Esophagus muscularis mucosa (tissue), 4 donors: ENCODE data around the gene CXCL5. TPM values are rescaled to one million over a fixed set of nuclear protein-coding genes. Genes with fewer than 3 reads are reported as not detected.

Source experiments
- DNase-seq: peaks from one replicate; pipeline ENCODE4 v3.0.0-alpha.2; 2017; ENCODE audit errors: extremely low spot score
- H3K27ac ChIP-seq, 4 donors: fragments of 200-600 bp; sonication (generic); replicated peaks in 1 of 4; 1 replicate in 3 of 4; 2 replicates in 1 of 4; pipeline ENCODE4 v1.5.1; 2016 to 2019; ENCODE audit warnings: mild to moderate bottlenecking in 1 of 4
- H3K27me3 ChIP-seq, 4 donors: fragments of 200-600 bp; sonication (generic); one replicate each; pipeline versions ENCODE4 v1.5.1 to v1.6.0; 2016 to 2019
- H3K36me3 ChIP-seq, 4 donors: fragments of 200-600 bp; sonication (generic); one replicate each; pipeline ENCODE4 v1.5.1; 2016 to 2019
- H3K4me1 ChIP-seq, 4 donors: fragments of 200-600 bp; sonication (generic); one replicate each; pipeline ENCODE4 v1.5.1; 2016 to 2019
- H3K4me3 ChIP-seq, 4 donors: fragments of 200-600 bp; sonication (generic); 1 replicate in 2 of 4; 2 replicates in 2 of 4; pipeline ENCODE4 v1.5.1; 2016 to 2019; ENCODE audit warnings: mild to moderate bottlenecking in 4 of 4, moderate library complexity in 1 of 4
- H3K9me3 ChIP-seq, 4 donors: fragments of 200-600 bp; sonication (generic); 1 replicate in 3 of 4; 2 replicates in 1 of 4; pipeline ENCODE4 v1.5.1; 2016 to 2019
- CTCF ChIP-seq, 3 experiments: fragments of 200-600 bp in 2 of 3; fragments of 450-650 bp in 1 of 3; sonication (generic) in 2 of 3; IDR thresholded peaks; one replicate each; pipeline ENCODE4 v1.5.1; 2017 to 2019; ENCODE audit warnings: antibody characterized with exemption in 3 of 3, mild to moderate bottlenecking in 2 of 3, moderate library complexity in 1 of 3
- EP300 ChIP-seq: sonication (generic); formaldehyde crosslinking; IDR thresholded peaks from one replicate; pipeline ENCODE4 v1.6.1; 2017; ENCODE audit warnings: antibody characterized with exemption
- POLR2A ChIP-seq: fragments of 450-650 bp; IDR thresholded peaks from one replicate; pipeline ENCODE4 v1.6.1; 2017; ENCODE audit warnings: antibody characterized with exemption, moderate library complexity, mild to moderate bottlenecking, low read depth
- POLR2AphosphoS5 ChIP-seq, 2 donors: sonication (generic); formaldehyde crosslinking; IDR thresholded peaks; one replicate each; pipeline ENCODE4 v1.6.1; 2017; ENCODE audit warnings: antibody characterized with exemption in 2 of 2
- WGBS: methylation state at CpG from one replicate; pipeline ENCODE4 v1.1.5; 2018; 5-methylcytosine and 5-hydroxymethylcytosine counted together
- intact Hi-C: fragments of 100-400 bp; cut with DNase I; formaldehyde crosslinking; loops from one replicate; pipeline ENCODE4 v1.15.1; 2023
- total RNA-seq, 4 donors: library from RNA; depleted of rRNA; stranded (reverse); fragments of >200 nt; gene quantifications; one replicate each; pipeline versions ENCODE4 v1.1.0 to v1.2.1, GENCODE V29; 2016

Gene CXCL5
- total RNA-seq: under 1 TPM in 1 of 4 donors, not detected in 3; 0.17 TPM

- Histone ChIP-seq H3K27ac (no peak within 1 kb of the TSS), H3K27me3 (peaks cover 0 to 25% (median 0%) of the 10 kb centered on the region in 4 donors), H3K9me3 (no peaks in the 10 kb centered on the region), H3K36me3 (no peaks in the 10 kb centered on the region), H3K4me3 (peak within 1 kb of the TSS; percentile 26 to 46 (median 32)), H3K4me1 (peaks cover 0 to 10% (median 8%) of the 10 kb centered on the region in 4 donors)
- no peak for TF ChIP-seq CTCF (IDR thresholded peaks at IDR 0.05)
- no peak for TF ChIP-seq EP300
- no peak for TF ChIP-seq POLR2AphosphoS5 (IDR thresholded peaks at IDR 0.05)
- no peak for TF ChIP-seq POLR2A
- intact Hi-C loops: no loop called here
- no peak for DNase-seq
- WGBS: 14% methylated on average over 31 of the region's 46 CpGs
Measured at GRCh38 chr4:73998040-73999011, at the start of gene CXCL5. TSS of gene CXCL5 (minus strand) at chr4:73998677. CDS start at chr4:73998581, 96 bp downstream.

GRCh38 chr4:74047152-74047551 lies 48.7 kb upstream of the CXCL5 start:
- Histone ChIP-seq H3K36me3 (no peaks in the 10 kb centered on the region), H3K4me1 (no peaks in the 10 kb centered on the region), H3K27me3 (no peaks in the 10 kb centered on the region), H3K9me3 (peaks cover 0 to 6% (median 2%) of the 10 kb centered on the region in 4 donors), H3K4me3 (no peak overlapping the region), H3K27ac (no peak overlapping the region)
- 82% methylated on average over 1 of the region's 1 CpG for WGBS
- intact Hi-C loops: no loop called here
- TF ChIP-seq CTCF (IDR thresholded peaks at IDR 0.05): no peak
- no peak for TF ChIP-seq POLR2A
- no peak for TF ChIP-seq POLR2AphosphoS5 (IDR thresholded peaks at IDR 0.05)
- TF ChIP-seq EP300: no peak
- no peak for DNase-seq

GRCh38 chr4:74045772-74046171 lies 47.3 kb upstream of the CXCL5 start:
- H3K4me3 ChIP-seq: no peak overlapping the region
- no peak for TF ChIP-seq POLR2AphosphoS5 (IDR thresholded peaks at IDR 0.05)
- TF ChIP-seq CTCF (IDR thresholded peaks at IDR 0.05): no peak
- TF ChIP-seq EP300: no peak
- no peak for TF ChIP-seq POLR2A
- peaks cover 0 to 6% (median 2%) of the 10 kb centered on the region in 4 donors for H3K9me3 ChIP-seq
- intact Hi-C loops: no loop called here
- no peak overlapping the region for H3K27ac ChIP-seq
- no peaks in the 10 kb centered on the region for H3K27me3 ChIP-seq
- no peak for DNase-seq
- H3K4me1 ChIP-seq: no peaks in the 10 kb centered on the region
- H3K36me3 ChIP-seq: no peaks in the 10 kb centered on the region
- 94% methylated on average over 2 of the region's 2 CpGs for WGBS

- Histone ChIP-seq H3K9me3 (peaks cover 0 to 6% (median 2%) of the 10 kb centered on the region in 4 donors), H3K4me1 (no peaks in the 10 kb centered on the region), H3K4me3 (no peak overlapping the region), H3K27ac (no peak overlapping the region), H3K27me3 (no peaks in the 10 kb centered on the region), H3K36me3 (no peaks in the 10 kb centered on the region)
- no peak for DNase-seq
- 82% methylated on average over 3 of the region's 3 CpGs for WGBS
- no peak for TF ChIP-seq POLR2AphosphoS5 (IDR thresholded peaks at IDR 0.05)
- no peak for TF ChIP-seq EP300
- intact Hi-C loops: no loop called here
Measured at GRCh38 chr4:74045247-74045646, 46.8 kb upstream of the CXCL5 start.

- TF ChIP-seq POLR2AphosphoS5 (IDR thresholded peaks at IDR 0.05) (no peak), CTCF (IDR thresholded peaks at IDR 0.05) (no peak), POLR2A (no peak), EP300 (no peak)
- intact Hi-C loops: no loop called here
- Histone ChIP-seq H3K4me1 (peaks cover 0 to 3% (median 2%) of the 10 kb centered on the region in 4 donors), H3K9me3 (peaks cover 0 to 6% (median 2%) of the 10 kb centered on the region in 4 donors), H3K4me3 (no peak overlapping the region), H3K36me3 (no peaks in the 10 kb centered on the region), H3K27me3 (no peaks in the 10 kb centered on the region), H3K27ac (no peak overlapping the region)
- 85% methylated on average over 3 of the region's 3 CpGs for WGBS
- no peak for DNase-seq
Measured at GRCh38 chr4:74044677-74045076, 46.2 kb upstream of the CXCL5 start.
